ENCODE results near the gene CCL27.
"Not testable (repeated sequence)": the region's sequence is repeated elsewhere in the genome, so short reads cannot be mapped to it uniquely, and the experiment has no call there.

CCL27 gene

DNA sequence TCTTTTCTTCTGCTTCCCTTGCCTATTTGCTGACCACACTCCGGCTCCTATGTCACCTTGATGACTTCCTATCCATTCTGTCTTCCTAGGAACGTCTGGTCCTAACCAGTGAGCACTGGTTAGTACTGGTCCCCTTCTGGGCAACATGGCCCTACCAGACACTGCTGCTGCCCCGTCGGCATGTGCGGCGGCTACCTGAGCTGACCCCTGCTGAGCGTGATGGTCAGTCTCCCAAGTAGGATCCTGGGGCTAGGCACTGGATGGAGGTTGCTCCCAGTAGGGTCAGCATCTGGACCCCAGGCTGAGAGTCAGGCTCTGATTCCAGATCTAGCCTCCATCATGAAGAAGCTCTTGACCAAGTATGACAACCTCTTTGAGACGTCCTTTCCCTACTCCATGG is 13.8 kb downstream of the CCL27 start:
- DNase-seq = no peak

- DNase-seq = peak; percentile 21
Measured at GRCh38 chr9:34647651-34648050, 14.8 kb downstream of the CCL27 start.

GRCh38 chr9:34647084-34647403 is 15.4 kb downstream of the CCL27 start:
- no peak for DNase-seq

- DNase-seq = peak; percentile 98
Measured at GRCh38 chr9:34646211-34647083, 16.0 kb downstream of the CCL27 start, which contains the start of gene GALT. GALT (plus strand) TSS chr9:34646675; CDS start chr9:34646705, 30 bp downstream.

DNA sequence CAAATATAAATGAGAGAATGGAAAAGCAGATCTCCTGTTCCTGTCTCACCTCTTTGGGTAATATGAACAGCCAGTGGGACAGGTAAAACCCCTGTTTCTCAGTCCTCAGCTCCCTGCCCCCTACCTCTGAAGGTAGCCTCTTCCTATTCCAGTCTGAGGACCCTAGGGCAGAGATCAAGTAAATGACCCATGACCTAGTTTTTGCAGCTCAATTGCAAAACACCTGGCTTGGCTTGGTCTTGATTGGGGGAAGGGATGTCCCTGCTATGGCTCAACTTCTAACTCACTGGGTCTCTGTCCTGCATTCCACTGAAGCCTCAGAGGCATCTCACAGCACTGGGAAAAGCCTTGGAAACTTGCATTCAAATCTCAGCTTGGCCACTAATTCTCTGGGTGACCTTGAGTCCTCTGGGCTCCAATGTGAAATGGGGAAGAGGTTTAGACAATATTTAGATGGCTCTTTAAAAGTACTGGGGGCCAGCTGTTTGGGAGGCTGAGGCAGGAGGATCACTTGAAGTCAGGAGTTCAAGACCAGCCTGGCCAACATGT is 17.6 kb downstream of the CCL27 start:
- DNase-seq = no peak

GRCh38 chr9:34642679-34643078 is 19.8 kb downstream of the CCL27 start:
- DNase-seq = no peak

DNA sequence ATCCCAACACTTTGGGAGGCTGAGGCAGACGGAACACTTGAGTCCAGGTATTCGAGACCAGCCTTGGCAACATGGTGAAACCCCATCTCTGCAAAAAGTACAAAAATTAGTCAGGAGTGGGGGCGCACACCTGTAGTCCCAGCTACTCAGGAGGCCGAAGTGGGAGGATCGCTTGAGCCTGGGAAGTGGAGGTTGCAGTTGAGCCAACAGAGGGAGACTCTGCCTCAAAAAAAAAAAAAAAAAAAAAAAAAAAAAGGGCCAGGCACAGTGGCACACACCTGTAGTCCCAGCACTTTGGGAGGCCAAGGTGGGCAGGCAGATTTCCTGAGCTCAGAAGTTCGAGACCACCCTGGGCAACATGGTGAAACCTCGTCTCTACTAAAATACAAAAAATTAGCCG is 23.1 kb downstream of the CCL27 start:
- DNase-seq = not testable (repeated sequence)

GRCh38 chr9:34638138-34638445 is 24.4 kb downstream of the CCL27 start:
- DNase-seq = peak; percentile 15

- DNase-seq = peak; percentile 95
Measured at GRCh38 chr9:34637356-34638137, 24.9 kb downstream of the CCL27 start, which contains the start of gene SIGMAR1. SIGMAR1 (minus strand) TSS chr9:34637787; CDS start chr9:34637697, 90 bp downstream.

GRCh38 chr9:34636791-34637355 is 25.6 kb downstream of the CCL27 start:
- peak; percentile 12 for DNase-seq

GRCh38 chr9:34635556-34635955 is 26.9 kb downstream of the CCL27 start:
- DNase-seq = no peak

DNA sequence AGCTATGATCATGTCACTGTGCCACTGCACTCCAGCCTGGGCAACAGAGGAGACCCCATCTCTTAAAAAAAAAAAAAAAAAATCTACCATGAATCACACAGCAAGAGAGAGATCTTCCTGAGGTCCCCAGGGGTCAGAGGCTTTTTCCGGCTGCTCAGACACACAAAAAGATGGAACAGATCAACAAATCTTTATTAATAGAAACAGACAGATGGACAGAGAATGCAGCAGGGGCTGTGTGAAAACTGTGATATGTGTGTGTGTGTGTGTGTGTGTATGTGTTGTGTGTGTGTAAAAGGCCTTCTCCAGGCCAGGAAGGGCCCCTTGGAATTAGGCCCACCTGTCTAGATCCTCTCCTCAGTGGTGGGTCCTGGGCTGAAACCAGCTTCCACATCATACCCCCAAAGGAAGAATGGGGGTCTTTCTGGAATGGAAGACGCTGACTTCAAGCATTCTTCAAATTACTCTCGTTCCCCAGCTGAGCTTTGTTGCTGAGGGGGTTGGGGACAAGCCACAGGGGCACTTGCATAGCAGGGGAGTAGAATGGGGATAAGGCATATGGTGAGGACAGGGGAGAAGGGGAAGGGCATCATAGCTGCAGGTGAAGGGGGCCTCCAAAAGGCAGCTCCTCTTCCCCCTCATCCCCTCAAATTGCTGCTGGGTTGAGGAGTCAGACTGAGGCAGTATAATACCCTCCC is 27.8 kb downstream of the CCL27 start:
- no peak for DNase-seq

GRCh38 chr9:34633851-34634550 is 28.5 kb downstream of the CCL27 start:
- peak; percentile 86 for DNase-seq

DNA sequence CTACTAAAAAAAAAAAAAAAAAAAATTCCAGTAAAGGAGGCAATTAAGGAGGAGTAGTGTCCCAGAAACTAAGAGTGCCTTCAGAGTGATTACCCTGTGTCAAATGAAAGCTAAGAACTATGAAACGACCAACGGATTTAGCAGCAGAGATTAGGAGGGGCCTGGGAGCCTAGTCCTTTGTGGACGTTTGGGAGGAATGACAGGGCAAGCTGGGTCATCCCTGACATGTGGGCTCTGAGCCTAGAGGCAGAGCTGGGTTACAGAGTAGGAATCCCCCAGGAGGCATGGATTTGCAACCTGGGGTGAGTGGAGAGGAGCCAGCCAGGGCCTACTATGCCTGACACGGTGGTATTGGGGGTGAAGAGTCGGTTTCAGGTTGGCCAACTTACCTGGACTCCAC is 29.3 kb downstream of the CCL27 start:
- no peak for DNase-seq

GRCh38 chr9:34630402-34631154 is 31.9 kb downstream of the CCL27 start:
- no peak for DNase-seq

GRCh38 chr9:34629491-34629808 is 33.0 kb downstream of the CCL27 start:
- no peak for DNase-seq

GRCh38 chr9:34628656-34629490 is 33.6 kb downstream of the CCL27 start, which contains the start of gene ARID3C:
ARID3C (minus strand) TSS chr9:34629066; CDS start chr9:34628014, 1,052 bp downstream.
- DNase-seq = peak; percentile 59

DNA sequence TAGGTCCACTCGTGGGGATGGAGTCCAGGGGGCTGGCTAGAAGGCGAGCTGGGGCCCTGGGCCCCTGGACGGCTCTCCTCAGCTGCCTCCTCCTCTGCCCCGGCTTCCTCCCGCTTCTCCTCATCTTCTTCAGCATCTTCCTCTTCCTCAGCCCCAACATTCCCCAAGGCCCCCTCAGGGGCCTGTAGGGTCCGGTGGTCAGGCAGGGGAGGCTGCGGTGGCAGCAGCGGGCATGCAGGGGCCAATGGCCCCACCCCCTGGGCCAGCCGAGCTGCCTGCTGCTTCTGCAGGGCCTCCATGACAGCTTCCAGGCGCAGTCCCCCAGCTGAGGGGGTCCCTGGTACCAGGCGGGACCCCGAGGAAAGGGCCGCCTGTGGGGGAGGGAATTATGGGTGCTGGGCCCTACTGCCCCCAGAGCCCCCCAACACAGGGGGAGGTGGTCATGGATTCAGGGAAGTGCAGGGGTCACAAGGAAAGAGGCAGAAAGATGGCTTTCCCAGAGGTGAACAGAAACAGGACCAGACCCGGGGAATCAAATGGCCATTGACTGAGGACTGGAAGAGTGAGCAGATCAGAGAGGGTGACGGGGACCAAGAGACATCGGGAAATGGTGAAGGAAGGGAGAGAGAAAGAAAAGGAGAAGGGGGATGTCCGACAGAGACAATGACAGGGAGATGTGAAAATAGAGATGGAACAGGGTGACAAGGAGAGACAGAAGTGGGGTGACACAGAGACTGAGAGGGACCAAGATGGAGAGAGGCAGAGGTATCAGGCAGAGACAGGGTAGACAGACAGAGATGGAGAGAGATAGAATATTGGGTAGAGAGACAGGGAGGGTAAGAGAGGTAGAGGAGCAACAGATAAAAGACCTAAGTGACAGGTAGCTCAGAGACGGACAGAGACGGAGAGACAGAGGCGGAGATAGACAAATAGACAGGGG is 34.5 kb downstream of the CCL27 start:
- no peak for DNase-seq

GRCh38 chr9:34625186-34625486 is 37.3 kb downstream of the CCL27 start:
- no peak for DNase-seq
